ELF-1 (cell line): ENCODE data around the gene AMZ1.
"Not testable (repeated sequence)": the region's sequence is repeated elsewhere in the genome, so short reads cannot be mapped to it uniquely, and the experiment has no call there.

Experiments
- DNase-seq: peaks from one replicate; pipeline ENCODE4 v3.0.0-alpha.2; 2016; ENCODE audit warnings: low read depth, low spot score

The AMZ1 gene

DNA sequence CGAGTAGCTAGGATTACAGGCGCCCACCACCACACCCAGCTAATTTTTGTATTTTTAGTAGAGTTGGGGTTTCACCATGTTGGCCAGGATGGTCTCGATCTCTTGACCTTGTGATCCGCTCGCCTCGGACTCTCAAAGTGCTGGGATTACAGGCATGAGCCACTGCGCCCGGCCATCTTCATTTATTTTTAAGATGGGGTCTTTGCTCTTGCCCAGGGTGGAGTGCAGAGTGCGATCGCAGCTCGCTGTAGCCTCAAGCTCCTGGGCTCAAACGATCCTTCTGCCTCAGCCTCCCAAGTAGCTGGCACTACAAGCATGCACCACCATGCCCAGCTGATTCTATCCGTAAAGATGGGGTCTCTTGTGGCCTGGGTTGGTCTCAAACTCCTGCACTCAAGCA is 39.2 kb downstream of the AMZ1 start:
- not testable (repeated sequence) for DNase-seq

DNA sequence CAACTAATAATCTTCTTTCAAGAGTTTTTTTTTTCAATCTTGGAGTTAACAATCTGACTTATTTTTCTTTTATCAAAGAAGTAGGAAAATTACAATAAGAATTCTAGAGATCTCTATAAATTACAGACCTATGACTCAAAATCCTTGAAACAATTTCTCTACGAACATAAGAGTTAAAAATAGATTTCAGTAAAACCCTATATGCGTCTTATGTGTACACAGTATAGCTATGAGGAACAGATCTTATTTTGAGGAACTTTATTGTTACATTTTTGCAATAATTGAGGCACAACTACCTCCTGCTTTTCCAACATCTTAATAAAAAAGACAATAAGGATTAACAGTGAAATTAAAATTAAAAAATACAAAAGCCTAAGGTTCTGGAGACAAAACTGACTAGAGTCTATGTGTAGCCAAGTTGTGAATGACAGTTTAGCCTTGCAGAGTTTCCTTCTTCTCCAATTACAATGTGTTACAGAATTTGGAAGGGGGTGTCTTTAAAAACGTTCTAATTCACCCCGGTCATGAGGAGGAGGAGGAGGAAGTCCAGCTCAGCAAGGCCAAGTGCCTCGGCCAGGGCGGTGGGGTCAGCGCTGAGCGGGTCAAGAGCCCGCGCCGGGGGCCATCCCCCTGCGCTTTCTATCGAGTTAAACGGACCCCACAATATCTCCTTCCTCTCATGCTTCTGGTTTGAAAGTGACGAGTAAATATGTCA is 40.5 kb downstream of the AMZ1 start:
- DNase-seq, result no peak

DNA sequence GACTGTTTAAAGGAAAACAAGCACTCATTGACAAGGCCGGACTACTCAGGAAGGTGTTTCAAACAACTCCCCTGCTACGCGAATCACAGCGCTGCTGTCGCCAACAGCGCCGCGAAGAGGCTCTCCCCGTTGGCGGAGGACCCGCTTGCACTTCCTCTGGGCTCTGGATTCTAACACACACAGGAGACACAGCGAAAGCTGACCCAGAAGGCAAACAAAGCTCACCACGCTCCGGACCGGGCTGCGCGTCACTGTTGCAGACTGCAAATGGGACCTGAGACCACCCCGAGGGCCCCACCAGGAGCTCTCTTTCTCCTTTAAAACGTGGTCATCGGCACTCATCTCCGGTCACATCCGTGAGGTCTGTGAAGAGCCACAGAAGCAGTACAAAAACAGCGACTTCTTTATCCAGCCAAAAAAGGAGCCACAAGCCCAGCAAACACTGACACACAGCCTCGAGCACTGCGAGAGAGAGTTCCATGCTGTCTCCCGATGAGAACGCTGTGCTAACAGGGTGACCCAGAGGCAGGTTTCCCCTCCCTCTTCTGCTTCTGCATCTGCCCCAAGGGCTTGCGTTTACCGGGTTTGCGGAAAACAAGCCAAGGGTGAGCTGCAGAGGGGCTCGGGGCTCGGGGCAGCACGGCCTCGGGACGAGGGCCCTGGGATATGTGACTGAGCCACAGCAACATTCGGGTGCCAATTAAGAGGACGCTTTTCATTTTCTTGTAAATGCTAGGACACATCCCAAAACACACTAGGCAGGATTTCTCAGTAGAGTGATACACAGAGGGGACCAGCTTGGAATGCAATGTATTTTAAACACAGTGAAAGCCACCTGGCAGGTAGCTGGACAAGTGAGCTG is 41.3 kb downstream of the AMZ1 start:
- DNase-seq, result peak; percentile 70

DNA sequence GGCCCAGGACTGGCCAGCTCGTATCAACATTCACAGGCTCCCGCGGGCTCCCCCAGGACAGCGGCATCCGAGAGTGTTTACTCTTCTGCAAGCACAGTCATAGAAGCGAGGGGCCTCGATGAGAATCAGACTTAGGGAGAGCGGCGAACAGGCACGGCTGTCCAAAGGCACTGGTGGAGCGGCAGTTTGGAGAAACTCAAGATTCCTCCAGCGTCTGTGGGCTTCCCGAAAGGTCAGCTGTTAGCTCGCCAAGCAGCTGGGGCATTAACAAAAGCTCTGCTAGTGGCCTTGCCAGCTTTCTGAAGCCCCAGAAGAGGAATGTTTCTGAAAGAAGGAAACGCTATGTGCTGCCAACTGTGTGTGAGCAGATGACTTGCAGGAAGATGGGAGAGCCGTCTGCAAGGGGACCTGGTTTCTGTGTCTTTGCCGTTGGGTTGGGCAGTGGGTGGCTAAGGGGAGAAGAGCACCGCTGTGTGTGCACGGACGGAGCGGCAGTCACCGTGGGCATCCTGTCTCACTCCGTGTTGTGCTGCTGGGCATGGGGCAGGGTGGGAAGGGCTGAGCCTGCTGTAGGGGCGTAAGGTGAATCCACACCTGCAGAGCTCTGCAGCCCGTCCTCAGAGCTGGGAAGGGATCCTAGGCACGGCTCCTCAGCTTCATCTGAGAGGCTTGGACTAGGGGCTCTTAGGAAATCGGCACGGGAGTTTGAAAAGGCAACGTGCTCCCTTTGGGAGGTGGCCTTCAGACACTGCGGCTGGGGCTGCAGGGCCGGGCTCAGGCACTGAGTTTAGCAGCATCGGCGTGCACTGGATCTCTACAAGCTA is 42.1 kb downstream of the AMZ1 start:
- DNase-seq, result peak; percentile 63

DNA sequence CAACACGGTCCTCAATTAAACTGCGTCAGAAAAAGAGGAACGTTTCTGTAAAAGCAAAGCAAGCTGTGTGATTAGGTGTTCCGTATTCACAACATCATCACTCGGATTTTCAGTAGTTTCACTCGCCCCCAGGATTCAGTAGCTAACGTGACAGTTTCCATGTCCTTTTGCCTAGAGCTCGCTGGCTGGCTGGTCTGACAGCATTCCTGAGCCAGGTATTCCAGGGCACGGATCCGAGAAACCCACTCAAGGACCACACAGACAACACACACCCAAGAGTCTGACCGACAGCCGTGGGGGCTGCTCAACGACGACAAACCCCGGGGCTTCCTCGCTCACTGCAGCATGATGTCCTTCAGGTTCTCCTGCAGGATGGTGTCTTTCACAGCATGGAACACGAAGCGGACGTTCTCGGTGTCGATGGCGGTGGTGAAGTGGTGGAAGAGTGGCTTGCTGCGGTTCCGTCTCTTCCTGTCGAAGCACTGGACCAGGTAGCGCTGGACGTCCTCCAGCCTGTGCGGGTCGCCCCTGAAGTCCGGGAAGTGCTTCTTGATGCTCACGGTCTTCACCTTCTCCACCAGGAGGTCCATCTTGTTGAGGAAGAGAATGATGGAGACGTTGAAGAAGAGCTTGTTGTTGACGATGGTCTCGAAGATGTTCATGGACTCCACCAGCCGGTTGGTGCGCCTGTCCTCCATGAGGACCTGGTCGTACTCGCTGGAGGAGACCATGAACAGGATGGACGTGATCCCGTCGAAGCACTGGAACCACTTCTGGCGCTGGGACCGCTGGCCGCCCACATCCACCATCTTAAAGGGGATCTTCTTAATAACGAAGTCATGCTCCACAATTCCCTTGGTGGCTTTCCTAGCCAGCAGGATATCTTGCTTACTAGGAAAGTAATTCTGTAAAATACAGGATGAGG is 43.1 kb downstream of the AMZ1 start:
- peak; percentile 76 for DNase-seq

DNA sequence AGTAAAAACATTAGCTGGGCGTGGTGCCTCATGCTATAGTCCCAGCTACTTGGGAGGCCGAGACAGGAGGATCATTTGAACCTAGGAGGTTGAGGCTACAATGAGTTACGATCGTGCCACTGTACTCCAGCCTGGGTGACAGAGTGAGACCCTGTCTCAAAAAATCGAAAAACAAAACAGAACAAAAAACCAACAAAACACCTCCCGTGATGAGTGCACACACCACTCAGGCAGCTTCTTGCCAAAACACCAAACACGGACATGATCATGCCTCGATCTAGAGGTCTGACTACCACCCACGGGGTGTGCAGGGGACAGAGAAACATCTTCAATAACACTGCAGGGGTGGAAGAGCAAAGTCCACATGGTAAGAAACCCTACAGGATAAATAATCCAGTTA is 44.4 kb downstream of the AMZ1 start:
- DNase-seq, result no peak

DNA sequence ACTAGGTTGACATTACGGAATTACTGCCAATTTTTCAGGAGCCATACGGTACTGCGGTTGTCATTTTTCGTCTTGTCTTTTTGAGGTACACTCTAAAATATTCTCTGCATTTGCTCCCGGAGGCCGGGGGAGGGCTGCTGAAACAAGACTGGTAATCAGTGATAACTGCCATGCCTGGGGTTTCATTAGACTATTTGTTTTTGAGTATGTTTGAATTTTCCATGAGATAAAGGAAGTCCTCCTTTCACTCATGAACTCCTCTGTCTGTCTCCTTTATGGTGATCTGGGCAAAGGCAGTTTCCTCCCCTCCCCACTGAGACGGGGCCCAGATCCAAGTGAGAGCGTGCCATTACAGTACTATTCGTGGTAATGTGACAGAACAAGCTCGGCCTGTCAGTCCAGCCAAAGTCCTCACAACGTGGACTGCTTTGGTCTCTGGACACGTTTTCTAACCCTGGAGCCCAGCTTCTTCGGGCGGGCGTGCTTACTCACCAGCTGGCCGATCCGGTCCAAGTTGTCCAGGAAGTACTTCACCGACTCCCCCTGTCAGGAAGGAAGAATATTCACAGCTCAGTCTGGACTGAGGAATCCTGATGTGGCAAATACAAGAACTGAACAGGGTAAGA is 45.1 kb downstream of the AMZ1 start:
- DNase-seq, result peak; percentile 70

DNA sequence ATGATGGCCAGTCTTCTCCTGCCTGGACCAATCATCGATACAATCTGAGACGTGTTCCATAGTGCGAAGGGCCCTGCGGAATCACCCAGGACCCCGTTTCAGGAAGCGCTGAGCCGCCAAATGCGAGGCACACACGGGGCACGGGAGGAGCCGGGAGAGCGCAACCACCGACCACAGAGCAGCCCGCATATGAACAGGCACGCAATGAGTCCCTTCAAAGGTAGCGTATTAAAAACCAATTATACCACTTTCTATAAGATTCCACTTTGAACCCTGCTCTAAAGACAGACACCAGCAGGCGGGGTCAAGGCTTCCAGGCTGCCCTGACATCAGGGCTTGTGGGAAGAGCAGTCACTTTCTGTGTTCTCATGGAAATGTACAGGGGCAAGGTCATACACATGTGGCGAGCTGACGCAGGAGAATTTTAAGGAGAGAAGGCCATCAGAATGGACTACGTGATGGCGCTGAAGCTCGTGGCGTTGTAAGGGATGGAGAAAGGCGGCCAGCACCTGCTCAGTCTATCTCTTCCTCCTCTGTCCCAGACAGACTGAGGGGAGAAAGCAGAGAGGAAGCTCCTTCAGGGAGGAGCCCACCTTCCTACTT is 46.2 kb downstream of the AMZ1 start:
- DNase-seq, result no peak

DNA sequence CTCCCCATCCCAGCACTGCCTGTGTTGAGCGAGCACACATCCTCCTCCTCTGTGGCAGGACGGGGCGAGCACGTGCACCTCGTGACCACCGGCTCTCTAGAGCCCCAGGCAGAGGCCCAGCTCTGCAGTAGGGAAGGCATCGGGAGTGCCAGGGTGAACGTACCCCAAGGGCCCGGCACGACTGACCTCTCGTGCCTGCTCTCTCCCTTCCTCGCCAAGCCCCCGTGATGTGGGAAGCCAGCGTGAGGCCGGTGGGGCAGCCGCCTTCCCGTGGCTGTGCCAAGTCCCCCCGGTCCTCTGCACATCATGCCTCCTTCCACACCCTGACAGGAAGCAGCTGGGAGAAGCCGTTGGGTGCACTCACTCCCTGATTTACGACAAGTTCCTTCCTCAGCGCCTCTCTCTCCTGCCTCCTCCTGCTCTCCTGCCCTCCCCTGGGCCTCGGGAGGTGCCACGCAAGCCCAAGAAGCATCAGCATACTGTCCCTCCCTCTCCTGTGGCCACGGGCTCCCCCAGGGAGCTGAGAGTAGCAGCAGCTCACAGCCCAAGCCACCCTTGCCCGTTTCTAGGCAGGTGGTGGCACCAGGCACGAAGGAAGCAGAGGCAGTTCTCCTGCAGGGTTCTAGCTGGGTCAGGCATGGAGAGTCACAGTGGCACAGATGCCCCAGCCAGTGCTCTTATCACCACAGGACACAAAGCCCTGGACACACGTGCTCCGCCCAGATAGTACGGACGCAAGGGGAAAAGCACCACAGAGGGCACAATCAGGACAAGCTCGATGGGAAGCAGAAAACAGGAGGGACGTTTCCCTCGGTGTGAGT is 47.0 kb downstream of the AMZ1 start:
- DNase-seq, result no peak

DNA sequence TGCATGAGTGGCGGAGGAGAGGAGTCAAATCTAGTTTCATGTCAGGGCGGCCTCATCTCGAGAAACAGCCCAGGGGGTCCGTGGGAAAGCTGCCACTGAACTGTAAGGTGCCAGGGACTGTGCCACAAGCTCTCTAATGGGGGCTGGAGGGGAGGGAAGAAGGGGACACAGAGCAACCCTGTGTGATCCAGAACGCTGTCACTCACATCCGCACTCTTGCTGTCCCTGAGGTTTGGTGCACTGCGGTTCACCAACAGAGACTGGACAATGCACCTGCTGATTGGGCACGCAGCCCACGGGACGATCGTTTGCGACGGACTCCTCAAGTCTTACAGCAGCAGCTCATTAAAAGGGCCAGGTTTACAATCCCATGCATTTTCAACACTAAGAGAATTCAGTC is 47.7 kb downstream of the AMZ1 start:
- DNase-seq, result no peak

DNA sequence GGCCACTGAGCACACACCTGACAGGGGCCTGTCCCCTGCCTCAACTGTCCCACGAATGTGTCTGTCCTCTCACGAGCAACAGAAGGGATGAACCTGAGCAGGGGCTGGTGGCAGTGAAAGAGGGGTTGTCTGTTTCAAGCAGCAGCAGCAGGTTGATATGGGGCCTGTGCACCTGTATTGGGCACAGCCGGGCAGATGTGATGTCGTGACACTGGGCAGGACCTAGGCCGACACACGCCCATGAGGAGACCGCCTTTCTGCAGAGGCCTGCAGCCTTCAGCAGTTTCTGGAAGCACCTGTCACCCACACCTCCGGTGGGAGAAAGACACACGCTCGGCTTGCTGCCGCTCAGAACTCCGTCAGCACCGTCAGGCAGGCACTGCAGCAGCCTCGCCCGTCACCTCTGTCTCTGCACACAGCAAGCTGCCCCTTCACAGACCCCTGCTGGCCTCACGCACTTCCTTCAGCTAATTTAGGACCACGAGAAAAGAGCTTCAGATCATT is 48.5 kb downstream of the AMZ1 start:
- no peak for DNase-seq

DNA sequence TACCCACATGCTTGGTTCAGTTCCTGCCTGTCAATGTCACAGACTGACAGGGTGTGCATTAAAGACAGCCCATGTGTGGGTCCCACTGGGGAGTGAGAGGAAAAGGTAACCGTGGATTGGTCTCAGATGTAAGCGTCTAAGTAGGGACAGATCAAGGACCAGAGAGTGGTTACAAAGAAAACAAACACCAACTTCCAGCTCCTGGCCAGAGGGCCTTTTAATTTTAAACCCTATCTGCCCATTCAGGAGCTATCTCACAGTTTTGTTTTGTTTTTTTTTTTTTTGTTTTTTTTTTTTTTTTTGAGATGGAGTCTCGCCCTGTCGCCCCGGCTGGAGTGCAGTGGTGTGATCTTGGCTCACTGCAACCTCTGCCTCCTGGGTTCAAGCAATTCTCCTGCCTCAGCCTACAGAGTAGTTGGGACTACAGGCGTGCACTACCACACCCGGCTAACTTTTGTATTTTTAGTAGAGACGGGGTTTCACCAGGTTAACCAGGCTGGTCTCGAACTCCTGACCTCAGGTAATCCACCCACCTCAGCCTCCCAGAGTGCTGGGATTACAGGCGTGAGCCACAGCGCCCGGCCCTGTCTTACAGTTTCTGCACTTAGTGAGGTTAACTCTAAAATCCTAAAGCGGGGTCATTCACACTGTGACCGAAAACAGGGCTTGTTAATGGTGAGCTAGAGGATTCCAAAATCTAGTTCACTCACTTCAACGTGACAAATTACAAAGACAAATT is 49.2 kb downstream of the AMZ1 start:
- DNase-seq, result not testable (repeated sequence)

DNA sequence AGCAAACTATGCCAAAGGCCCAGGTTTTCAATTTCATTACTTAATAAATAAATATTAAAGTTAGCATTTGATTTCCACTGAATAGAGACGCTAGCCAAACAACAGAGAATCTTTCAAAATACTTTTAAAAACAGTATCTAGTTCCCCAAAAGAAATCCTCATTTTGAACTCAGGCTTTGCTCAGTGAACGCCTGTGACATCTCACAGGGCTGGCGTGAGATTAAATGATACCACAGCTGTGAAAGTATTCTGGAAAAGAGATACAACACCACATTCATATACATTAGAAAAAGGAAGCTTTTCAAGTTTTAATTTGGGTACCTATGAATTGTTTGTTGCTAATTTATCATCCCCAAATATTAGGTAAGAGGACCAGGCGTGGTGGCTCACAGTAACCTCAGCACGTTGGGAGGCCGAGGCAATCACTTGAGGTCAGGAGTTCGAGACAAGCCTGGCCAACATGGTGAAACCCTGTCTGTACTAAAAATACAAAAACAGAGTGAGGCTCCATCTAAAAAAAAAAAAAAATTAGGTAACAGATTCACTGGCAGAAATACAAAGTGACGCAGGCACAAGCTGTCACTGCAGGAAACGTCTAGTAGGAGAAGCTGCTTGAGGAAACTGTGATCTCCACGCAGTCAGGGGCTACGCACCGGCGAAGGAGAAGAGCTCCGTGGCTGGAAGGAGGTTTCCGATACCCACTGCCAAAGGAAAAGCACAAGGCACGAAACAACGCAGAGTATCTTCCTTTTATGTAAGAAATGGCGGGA is 50.0 kb downstream of the AMZ1 start:
- no peak for DNase-seq

DNA sequence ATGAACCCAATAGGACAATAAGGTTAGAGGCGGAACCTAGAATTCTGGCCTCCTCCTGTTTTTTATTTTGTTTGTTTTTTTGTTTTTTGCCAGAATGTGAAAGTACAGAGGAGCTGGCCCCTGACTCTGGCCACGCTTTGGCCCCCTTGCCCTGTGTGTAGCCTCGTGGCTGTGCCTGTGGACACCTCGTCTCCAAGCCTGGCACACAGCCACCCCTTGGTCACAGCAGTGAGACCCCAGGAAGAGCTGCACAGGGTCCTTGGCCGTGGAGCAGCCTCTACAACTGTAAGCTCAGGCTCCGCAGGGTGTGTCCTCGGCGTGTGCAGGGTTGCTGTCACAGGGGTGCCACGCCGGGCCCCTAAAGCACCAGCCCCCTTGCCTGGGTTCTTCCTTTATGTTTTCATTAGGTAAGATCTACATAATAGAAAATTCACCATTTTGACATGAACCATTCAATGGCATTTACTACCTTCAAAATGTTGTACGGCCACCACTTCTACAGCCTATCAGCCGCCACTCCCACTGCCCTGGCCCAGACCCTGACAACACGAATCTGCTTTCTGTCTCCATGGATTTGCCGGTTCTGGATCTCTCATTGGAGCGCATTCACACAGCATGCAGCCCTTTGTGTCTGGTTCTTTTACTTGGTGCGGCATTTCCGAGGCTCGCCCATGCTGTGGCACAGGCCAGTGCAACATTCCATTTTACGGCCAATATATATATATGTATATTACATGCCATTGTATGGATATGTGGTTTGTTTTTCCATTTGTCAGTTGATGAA is 51.0 kb downstream of the AMZ1 start:
- DNase-seq, result no peak

DNA sequence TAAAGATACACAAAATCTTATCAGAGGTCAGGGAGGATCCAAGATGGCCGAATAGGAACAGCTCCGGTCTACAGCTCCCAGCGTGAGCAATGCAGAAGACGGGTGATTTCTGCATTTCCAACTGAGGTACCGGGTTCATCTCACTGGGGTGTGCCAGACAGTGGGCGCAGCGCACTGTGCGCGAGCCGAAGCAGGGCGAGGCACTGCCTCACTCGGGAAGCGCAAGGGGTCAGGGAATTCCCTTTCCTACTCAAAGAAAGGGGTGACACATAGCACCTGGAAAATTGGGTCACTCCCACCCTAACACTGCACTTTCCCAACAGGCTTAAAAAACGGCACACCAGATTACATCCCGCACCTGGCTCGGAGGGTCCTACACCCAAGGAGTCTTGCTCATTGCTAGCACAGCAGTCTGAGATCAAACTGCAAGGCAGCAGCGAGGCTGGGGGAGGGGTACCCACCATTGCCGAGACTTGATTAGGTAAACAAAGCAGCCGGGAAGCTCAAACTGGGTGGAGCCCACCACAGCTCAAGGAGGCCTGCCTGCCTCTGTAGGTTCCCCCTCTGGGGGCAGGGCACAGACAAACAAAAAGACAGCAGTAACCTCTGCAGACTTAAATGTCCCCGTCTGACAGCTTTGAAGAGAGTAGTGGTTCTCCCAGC is 55.7 kb downstream of the AMZ1 start:
- not testable (repeated sequence) for DNase-seq

DNA sequence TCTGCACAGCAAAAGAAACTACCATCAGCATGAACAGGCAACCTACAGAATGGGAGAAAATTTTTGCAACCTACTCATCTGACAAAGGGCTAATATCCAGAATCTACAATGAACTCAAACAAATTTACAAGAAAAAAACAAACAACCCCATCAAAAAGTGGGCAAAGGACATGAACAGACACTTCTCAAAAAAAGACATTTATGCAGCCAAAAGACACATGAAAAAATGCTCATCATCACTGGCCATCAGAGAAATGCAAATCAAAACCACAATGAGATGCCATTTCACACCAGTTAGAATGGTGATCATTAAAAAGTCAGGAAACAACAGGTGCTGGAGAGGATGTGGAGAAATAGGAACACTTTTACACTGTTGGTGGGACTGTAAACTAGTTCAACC is 60.7 kb downstream of the AMZ1 start:
- not testable (repeated sequence) for DNase-seq
